Heart left ventricle (tissue), 13 donors: ENCODE data around the gene GUCA1C.

Source experiments
- CTCF ChIP-seq, 12 donors: fragments of 200-600 bp; sonication (generic) in 4 of 12; IDR thresholded peaks; one replicate each; pipeline versions ENCODE4 v1.5.0 to v1.8.0; 2018 to 2022; ENCODE audit warnings: antibody characterized with exemption in 12 of 12, mild to moderate bottlenecking in 5 of 12
- POLR2A ChIP-seq, 2 donors: fragments of 450-650 bp; IDR thresholded peaks; one replicate each; pipeline ENCODE4 v1.6.1; 2017; ENCODE audit warnings: antibody characterized with exemption in 2 of 2, mild to moderate bottlenecking in 2 of 2, moderate library complexity in 2 of 2
- donor health status: ischemic (EF 13 %, LVEDD 7.1; RV severe dilation, severe dysfunction).
- donor health status: DM: no; HTN: yes; CAD: no.
- donor health status: DM: no; HTN: no; CAD: no.
- donor health status: ischemic (EF 25% LVEDD 6.9; RV normal size, moderate dysfunction).
- donor health status: ischemic (EF 25% LVEDD 5.7; RV mildly dilated, moderate dysfunction).
- donor health status: ischemic (EF 35%, LVEDD 5.7; RV mildly dilated, moderate dysfunction).
- donor health status: nonischemic (EF 11% LVEDD 7.7; RV severe dilation, severe dysfunction).
- donor health status: DM: yes; HTN: yes; CAD: no.
- donor health status: PGD.
- donor health status: ischemic (EF 29% LVEDD 5.4; RV normal size, mild dysfunction).
- donor health status: nonischemic (EF 23%, LVEDD 6.1; RV moderate dilation, normal function).

- TF ChIP-seq CTCF (IDR thresholded peaks at IDR 0.05) (no peak), POLR2A (IDR thresholded peaks at IDR 0.05) (no peak)
These were observed 34.8 kb downstream of the GUCA1C start for GRCh38 chr3:108918866-108919265.
